ENCODE measurements around the gene DSCAML1. TPM values are rescaled to one million over a fixed set of nuclear protein-coding genes. Genes with fewer than 3 reads are reported as not detected.

DSCAML1 gene
- total and polyA plus RNA-seq, 2 of the 8 experiments (the other 6 are each of a cell fraction or from before 2014, with no cell fraction given) = 0.19 to 0.24 TPM

DNA sequence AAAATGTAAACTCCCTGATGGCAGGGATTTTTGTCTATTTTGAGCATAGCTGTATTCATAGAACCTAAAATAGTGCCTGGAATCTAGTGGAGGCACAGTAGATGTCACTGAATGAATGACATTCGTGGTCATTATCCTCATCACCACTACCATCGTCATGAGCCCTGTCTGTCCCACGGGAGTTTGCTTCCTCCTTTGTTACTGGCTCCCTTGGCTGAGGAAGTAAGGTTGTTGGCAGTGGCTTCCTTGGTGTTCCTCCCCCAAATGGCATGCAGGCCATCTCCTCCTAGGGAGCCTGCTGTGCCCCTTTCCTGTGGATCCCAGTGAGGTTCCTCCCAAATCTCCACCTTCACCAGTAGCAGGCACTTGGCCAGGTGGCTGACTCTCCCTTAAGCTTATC lies 286.4 kb downstream of the DSCAML1 start (continued):
- no peak for TF ChIP-seq CHD7 (IDR thresholded peaks at IDR 0.05; ENCODE audit: insufficient replicate concordance, low read length)
- no peak for TF ChIP-seq JUND (IDR thresholded peaks at IDR 0.05; ENCODE audit: low read length)
- TF ChIP-seq SRF (IDR thresholded peaks at IDR 0.05; ENCODE audit: low read depth, low read length) = no peak
- no peak for TF ChIP-seq HDAC6 (IDR thresholded peaks at IDR 0.05; ENCODE audit: low read depth, low read length)
- no peak for TF ChIP-seq JUN (IDR thresholded peaks at IDR 0.05; ENCODE audit: low read depth, low read length)
- no peak for TF ChIP-seq BCL11A (IDR thresholded peaks at IDR 0.05; ENCODE audit: low read depth in 2 of 2, low read length in 2 of 2)
- no peak for TF ChIP-seq CTBP2 (IDR thresholded peaks at IDR 0.05; ENCODE audit: borderline replicate concordance, insufficient read depth, insufficient read length, low read length)
- no peak for TF ChIP-seq TAF1 (IDR thresholded peaks at IDR 0.05; ENCODE audit: low read depth, low read length)
- TF ChIP-seq CREB1 (IDR thresholded peaks at IDR 0.05) = no peak
- no peak for TF ChIP-seq CHD1 (IDR thresholded peaks at IDR 0.05; ENCODE audit: low read depth, low read length)
- TF ChIP-seq TAF7 (optimal IDR thresholded peaks at IDR 0.05; ENCODE audit: borderline replicate concordance, low read depth, low read length) = no peak
- TF ChIP-seq EGR1 (IDR thresholded peaks at IDR 0.05; ENCODE audit: borderline replicate concordance, low read depth, low read length) = no peak
- TF ChIP-seq NANOG (IDR thresholded peaks at IDR 0.05; ENCODE audit: insufficient read depth, low read depth, low read length, poor library complexity, severe bottlenecking) = no peak

Data from H1 (cell line).